K562 (cell line): ENCODE measurements around the gene KLHL35. TPM values are rescaled to one million over a fixed set of nuclear protein-coding genes. Genes with fewer than 3 reads are reported as not detected.
A peak's percentile ranks its signal among the peaks of the same experiment; 100 is the strongest.

ENCODE experiments used
- ARID1B ChIP-seq: fragments of 450-650 bp; IDR thresholded peaks from 2 replicates; pipeline ENCODE4 v1.6.1; 2016; ENCODE audit warnings: antibody characterized with exemption, mild to moderate bottlenecking, inconsistent platforms
- CCAR2 ChIP-seq: fragments of 200-400 bp; formaldehyde crosslinking; IDR thresholded peaks from 2 replicates; pipeline ENCODE4 v1.6.1; 2017; ENCODE audit warnings: mild to moderate bottlenecking, low read depth, low read length
- CSDE1 ChIP-seq, 2 experiments: fragments of 450-650 bp; IDR thresholded peaks; 2 replicates each; pipeline ENCODE4 v1.6.1; 2016; ENCODE audit warnings: mild to moderate bottlenecking in 1 of 2
- GABPB2 ChIP-seq: fragments of 250-450 bp; sonication (Bioruptor Pico); conservative IDR thresholded peaks from 2 replicates; pipeline ENCODE4 v1.5.1; 2021; ENCODE audit warnings: mild to moderate bottlenecking
- MAZ ChIP-seq, 2 experiments: fragments of 450-650 bp in 1 of 2; sonication (generic) in 1 of 2; formaldehyde crosslinking; IDR thresholded peaks in 1 of 2; conservative IDR thresholded peaks in 1 of 2; 2 replicates each; pipeline versions ENCODE4 v1.4.0 to v1.5.0; 2020; ENCODE audit warnings: mild to moderate bottlenecking in 1 of 2, missing genetic modification reagents in 1 of 2
- MTA2 ChIP-seq: fragments of 450-650 bp; IDR thresholded peaks from 2 replicates; pipeline ENCODE4 v1.6.1; 2016; ENCODE audit warnings: low read depth
- NFE2 ChIP-seq: IDR thresholded peaks from 2 replicates; pipeline ENCODE4 v1.6.1; 2014; ENCODE audit warnings: antibody characterized with exemption, low read depth
- OTX1 ChIP-seq: fragments of 450-650 bp; formaldehyde crosslinking; IDR thresholded peaks from 2 replicates; pipeline ENCODE4 v1.4.0; 2022; ENCODE audit warnings: mild to moderate bottlenecking
- PHF20 ChIP-seq: fragments of 450-650 bp; IDR thresholded peaks from 2 replicates; pipeline ENCODE4 v1.6.1; 2018; ENCODE audit not compliant: partially characterized antibody
- THAP7 ChIP-seq: fragments of 250-450 bp; sonication (Bioruptor Pico); IDR thresholded peaks from 2 replicates; pipeline ENCODE4 v1.5.0; 2021
- ZBTB26 ChIP-seq: fragments of 450-650 bp; formaldehyde crosslinking; IDR thresholded peaks from 2 replicates; pipeline ENCODE4 v1.4.0; 2022; ENCODE audit warnings: missing genetic modification characterization
- ZNF444 ChIP-seq: fragments of 250-450 bp; sonication (Bioruptor Pico); IDR thresholded peaks from 2 replicates; pipeline ENCODE4 v1.4.0; 2020; ENCODE audit warnings: mild to moderate bottlenecking, moderate library complexity
- polyA plus RNA-seq, 8 experiments: library from polyadenylated mRNA; depleted of rRNA in 4 of 8; stranded (reverse) in 5 of 8; unstranded in 3 of 8; fragments of >200 nt; fragmentation: Nextera tagmentation in 2 of 8; fragmentation: Illumina TruSeq in 1 of 8; extraction: Ambion mirVana in 2 of 8; extraction: Trizol in 1 of 8; gene quantifications; 2 replicates each; pipeline versions ENCODE4 v1.2.1 to v1.2.3, GENCODE V29; 2011 to 2014; ENCODE audit warnings: inconsistent platforms in 1 of 8, missing spikeins in 1 of 8
- total RNA-seq, 7 experiments: library from RNA; depleted of rRNA in 6 of 7; stranded (reverse); fragments of >200 nt in 6 of 7; fragmentation: Illumina TruSeq in 2 of 7; extraction: Trizol in 2 of 7; gene quantifications; 2 replicates each; pipeline versions ENCODE4 v1.2.1 to v1.2.3, GENCODE V29; 2011 to 2021; ENCODE audit warnings: low replicate concordance in 1 of 7
- TF ChIP-seq, protein P1 (sequence below): conservative IDR thresholded peaks from 2 replicates; pipeline ENCODE4 v1.6.1; 2011; ENCODE audit warnings: low read depth, mild to moderate bottlenecking, low read length; ENCODE audit not compliant: control insufficient read depth
- TF ChIP-seq, protein P2 (sequence below): sonication (generic); formaldehyde crosslinking; IDR thresholded peaks from 2 replicates; pipeline ENCODE4 v1.8.1; 2023; ENCODE audit warnings: mild to moderate bottlenecking, missing genetic modification reagents, moderate library complexity
- TF ChIP-seq, protein P3 (sequence below), 2 experiments: IDR thresholded peaks; 2 replicates each; pipeline ENCODE4 v1.6.1; 2012; ENCODE audit warnings: improper control_type of control experiment in 2 of 2, low read depth in 2 of 2, low read length in 2 of 2, borderline replicate concordance in 1 of 2
- TF ChIP-seq, protein P4 (sequence below): fragments of 450-650 bp; formaldehyde crosslinking; IDR thresholded peaks from 2 replicates; pipeline ENCODE4 v1.4.0; 2022; ENCODE audit warnings: missing genetic modification characterization

Gene KLHL35
- total and polyA plus RNA-seq, 9 of the 15 experiments (the other 6 are each of a cell fraction or from before 2014, with no cell fraction given): not detected

GRCh38 chr11:75480185-75481175 is 47.5 kb upstream of the KLHL35 start (continued):
- TF ChIP-seq, protein P1, sequence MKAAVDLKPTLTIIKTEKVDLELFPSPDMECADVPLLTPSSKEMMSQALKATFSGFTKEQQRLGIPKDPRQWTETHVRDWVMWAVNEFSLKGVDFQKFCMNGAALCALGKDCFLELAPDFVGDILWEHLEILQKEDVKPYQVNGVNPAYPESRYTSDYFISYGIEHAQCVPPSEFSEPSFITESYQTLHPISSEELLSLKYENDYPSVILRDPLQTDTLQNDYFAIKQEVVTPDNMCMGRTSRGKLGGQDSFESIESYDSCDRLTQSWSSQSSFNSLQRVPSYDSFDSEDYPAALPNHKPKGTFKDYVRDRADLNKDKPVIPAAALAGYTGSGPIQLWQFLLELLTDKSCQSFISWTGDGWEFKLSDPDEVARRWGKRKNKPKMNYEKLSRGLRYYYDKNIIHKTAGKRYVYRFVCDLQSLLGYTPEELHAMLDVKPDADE: no peak
- TF ChIP-seq ZNF444 (CRISPR knock-in tag) (no peak), CSDE1 (IDR thresholded peaks at IDR 0.05) (no peak; a peak in 1 of 4 replicates), THAP7 (CRISPR knock-in tag) (no peak), PHF20 (no peak), CCAR2 (no peak), NFE2 (peak; percentile 99), MTA2 (peak; percentile 43; the same call in 1 of the 2 replicates), ZBTB26 (CRISPR knock-in tag) (no peak), ARID1B (peak; percentile 92), MAZ (CRISPR knock-in tag; conservative IDR thresholded peaks at IDR 0.05 in 1 of 2, IDR thresholded peaks at IDR 0.05 in 1 of 2) (no peak; a peak in 1 of 4 replicates), GABPB2 (no peak), OTX1 (CRISPR knock-in tag) (no peak)
- TF ChIP-seq, protein P2, sequence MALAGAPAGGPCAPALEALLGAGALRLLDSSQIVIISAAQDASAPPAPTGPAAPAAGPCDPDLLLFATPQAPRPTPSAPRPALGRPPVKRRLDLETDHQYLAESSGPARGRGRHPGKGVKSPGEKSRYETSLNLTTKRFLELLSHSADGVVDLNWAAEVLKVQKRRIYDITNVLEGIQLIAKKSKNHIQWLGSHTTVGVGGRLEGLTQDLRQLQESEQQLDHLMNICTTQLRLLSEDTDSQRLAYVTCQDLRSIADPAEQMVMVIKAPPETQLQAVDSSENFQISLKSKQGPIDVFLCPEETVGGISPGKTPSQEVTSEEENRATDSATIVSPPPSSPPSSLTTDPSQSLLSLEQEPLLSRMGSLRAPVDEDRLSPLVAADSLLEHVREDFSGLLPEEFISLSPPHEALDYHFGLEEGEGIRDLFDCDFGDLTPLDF (CRISPR knock-in tag): no peak
- TF ChIP-seq, protein P3, sequence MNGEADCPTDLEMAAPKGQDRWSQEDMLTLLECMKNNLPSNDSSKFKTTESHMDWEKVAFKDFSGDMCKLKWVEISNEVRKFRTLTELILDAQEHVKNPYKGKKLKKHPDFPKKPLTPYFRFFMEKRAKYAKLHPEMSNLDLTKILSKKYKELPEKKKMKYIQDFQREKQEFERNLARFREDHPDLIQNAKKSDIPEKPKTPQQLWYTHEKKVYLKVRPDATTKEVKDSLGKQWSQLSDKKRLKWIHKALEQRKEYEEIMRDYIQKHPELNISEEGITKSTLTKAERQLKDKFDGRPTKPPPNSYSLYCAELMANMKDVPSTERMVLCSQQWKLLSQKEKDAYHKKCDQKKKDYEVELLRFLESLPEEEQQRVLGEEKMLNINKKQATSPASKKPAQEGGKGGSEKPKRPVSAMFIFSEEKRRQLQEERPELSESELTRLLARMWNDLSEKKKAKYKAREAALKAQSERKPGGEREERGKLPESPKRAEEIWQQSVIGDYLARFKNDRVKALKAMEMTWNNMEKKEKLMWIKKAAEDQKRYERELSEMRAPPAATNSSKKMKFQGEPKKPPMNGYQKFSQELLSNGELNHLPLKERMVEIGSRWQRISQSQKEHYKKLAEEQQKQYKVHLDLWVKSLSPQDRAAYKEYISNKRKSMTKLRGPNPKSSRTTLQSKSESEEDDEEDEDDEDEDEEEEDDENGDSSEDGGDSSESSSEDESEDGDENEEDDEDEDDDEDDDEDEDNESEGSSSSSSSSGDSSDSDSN (IDR thresholded peaks at IDR 0.05; ENCODE audit: borderline replicate concordance in 1 of 2, low read depth in 2 of 2, low read length in 2 of 2): no peak
- TF ChIP-seq, protein P4, sequence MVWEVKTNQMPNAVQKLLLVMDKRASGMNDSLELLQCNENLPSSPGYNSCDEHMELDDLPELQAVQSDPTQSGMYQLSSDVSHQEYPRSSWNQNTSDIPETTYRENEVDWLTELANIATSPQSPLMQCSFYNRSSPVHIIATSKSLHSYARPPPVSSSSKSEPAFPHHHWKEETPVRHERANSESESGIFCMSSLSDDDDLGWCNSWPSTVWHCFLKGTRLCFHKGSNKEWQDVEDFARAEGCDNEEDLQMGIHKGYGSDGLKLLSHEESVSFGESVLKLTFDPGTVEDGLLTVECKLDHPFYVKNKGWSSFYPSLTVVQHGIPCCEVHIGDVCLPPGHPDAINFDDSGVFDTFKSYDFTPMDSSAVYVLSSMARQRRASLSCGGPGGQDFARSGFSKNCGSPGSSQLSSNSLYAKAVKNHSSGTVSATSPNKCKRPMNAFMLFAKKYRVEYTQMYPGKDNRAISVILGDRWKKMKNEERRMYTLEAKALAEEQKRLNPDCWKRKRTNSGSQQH: no peak
